Muscle layer of duodenum (tissue), 2 donors: ENCODE data around the gene NTN1.
"Not testable (repeated sequence)": the region's sequence is repeated elsewhere in the genome, so short reads cannot be mapped to it uniquely, and the experiment has no call there.

Experiments used
- H3K27ac ChIP-seq: one replicate; pipeline ENCODE4 v1.7.0; 2013; ENCODE audit warnings: mild to moderate bottlenecking, low read length
- H3K27me3 ChIP-seq: one replicate; pipeline ENCODE4 v1.7.0; 2013; ENCODE audit warnings: low read depth, mild to moderate bottlenecking, control low read depth, low read length
- H3K36me3 ChIP-seq, 2 donors: one replicate each; pipeline ENCODE4 v1.7.0; 2013; ENCODE audit warnings: low read length in 2 of 2, control low read depth in 1 of 2, mild to moderate bottlenecking in 1 of 2; ENCODE audit not compliant: insufficient read depth in 2 of 2, control insufficient read depth in 1 of 2
- H3K4me1 ChIP-seq, 2 donors: one replicate each; pipeline ENCODE4 v1.7.0; 2013; ENCODE audit warnings: low read length in 2 of 2, mild to moderate bottlenecking in 2 of 2, control low read depth in 1 of 2, moderate library complexity in 1 of 2; ENCODE audit not compliant: insufficient read depth in 2 of 2, control insufficient read depth in 1 of 2
- H3K4me3 ChIP-seq, 2 donors: one replicate each; pipeline ENCODE4 v1.7.0; 2013; ENCODE audit warnings: low read length in 2 of 2, low read depth in 1 of 2, mild to moderate bottlenecking in 1 of 2
- H3K9me3 ChIP-seq, 2 donors: one replicate each; pipeline ENCODE4 v1.7.0; 2013; ENCODE audit warnings: low read length in 2 of 2, control low read depth in 1 of 2, mild to moderate bottlenecking in 1 of 2; ENCODE audit not compliant: control insufficient read depth in 1 of 2
- donor health status: healthy.

The NTN1 gene

GRCh38 chr17:9150446-9151090 lies 129.3 kb downstream of the NTN1 start:
- peaks cover 4 to 23% of the 10 kb centered on the region in 2 donors for H3K4me1 ChIP-seq
- H3K4me3 ChIP-seq: peak overlapping the region in 1 of 2 donors; percentile 7
- peak overlapping the region; percentile 54 for H3K27ac ChIP-seq
- H3K36me3 ChIP-seq: no peaks in the 10 kb centered on the region
- H3K9me3 ChIP-seq: no peaks in the 10 kb centered on the region
- no peaks in the 10 kb centered on the region for H3K27me3 ChIP-seq

- peak overlapping the region; percentile 45 for H3K27ac ChIP-seq
- H3K27me3 ChIP-seq: no peaks in the 10 kb centered on the region
- no peak overlapping the region for H3K4me3 ChIP-seq
- H3K4me1 ChIP-seq: peaks cover 4 to 23% of the 10 kb centered on the region in 2 donors
- H3K9me3 ChIP-seq: no peaks in the 10 kb centered on the region
- H3K36me3 ChIP-seq: no peaks in the 10 kb centered on the region
Observed at GRCh38 chr17:9151091-9151490, 129.8 kb downstream of the NTN1 start.

GRCh38 chr17:9151740-9152139 lies 130.4 kb downstream of the NTN1 start:
- not testable (repeated sequence) for H3K27me3 ChIP-seq, H3K9me3 ChIP-seq, H3K4me3 ChIP-seq, H3K27ac ChIP-seq, H3K36me3 ChIP-seq
- H3K4me1 ChIP-seq: peaks cover 4 to 23% of the 10 kb centered on the region in 2 donors

GRCh38 chr17:9158544-9159452 lies 137.5 kb downstream of the NTN1 start:
- Histone ChIP-seq H3K27me3 (no peaks in the 10 kb centered on the region), H3K4me1 (peaks cover 0 to 16% of the 10 kb centered on the region in 2 donors), H3K9me3 (peaks cover 0 to 3% of the 10 kb centered on the region in 2 donors), H3K36me3 (no peaks in the 10 kb centered on the region), H3K27ac (no peak overlapping the region), H3K4me3 (no peak overlapping the region)

GRCh38 chr17:9162275-9162985 lies 141.1 kb downstream of the NTN1 start:
- H3K36me3 ChIP-seq: peaks cover 0 to 2% of the 10 kb centered on the region in 2 donors
- no peaks in the 10 kb centered on the region for H3K27me3 ChIP-seq
- no peak overlapping the region for H3K4me3 ChIP-seq
- H3K27ac ChIP-seq: no peak overlapping the region
- H3K9me3 ChIP-seq: peaks cover 0 to 3% of the 10 kb centered on the region in 2 donors
- H3K4me1 ChIP-seq: peaks cover 0 to 14% of the 10 kb centered on the region in 2 donors

- H3K4me3 ChIP-seq: no peak overlapping the region
- H3K4me1 ChIP-seq: peaks cover 0 to 4% of the 10 kb centered on the region in 2 donors
- peaks cover 0 to 2% of the 10 kb centered on the region in 2 donors for H3K36me3 ChIP-seq
- no peaks in the 10 kb centered on the region for H3K27me3 ChIP-seq
- no peaks in the 10 kb centered on the region for H3K9me3 ChIP-seq
- peak overlapping the region; percentile 21 for H3K27ac ChIP-seq
Observed at GRCh38 chr17:9166788-9167187, 145.5 kb downstream of the NTN1 start.

GRCh38 chr17:9167379-9167778 lies 146.1 kb downstream of the NTN1 start:
- Histone ChIP-seq H3K4me3 (no peak overlapping the region), H3K27me3 (no peaks in the 10 kb centered on the region), H3K36me3 (peaks cover 0 to 2% of the 10 kb centered on the region in 2 donors), H3K27ac (no peak overlapping the region), H3K9me3 (no peaks in the 10 kb centered on the region), H3K4me1 (no peaks in the 10 kb centered on the region)

GRCh38 chr17:9169116-9169515 lies 147.8 kb downstream of the NTN1 start:
- no peaks in the 10 kb centered on the region for H3K27me3 ChIP-seq
- no peaks in the 10 kb centered on the region for H3K9me3 ChIP-seq
- peaks cover 0 to 2% of the 10 kb centered on the region in 2 donors for H3K36me3 ChIP-seq
- no peak overlapping the region for H3K27ac ChIP-seq
- H3K4me1 ChIP-seq: peaks cover 0 to 5% of the 10 kb centered on the region in 2 donors
- no peak overlapping the region for H3K4me3 ChIP-seq

GRCh38 chr17:9170336-9170735 lies 149.0 kb downstream of the NTN1 start:
- Histone ChIP-seq H3K4me1 (peaks cover 0 to 5% of the 10 kb centered on the region in 2 donors), H3K9me3 (no peaks in the 10 kb centered on the region), H3K27me3 (no peaks in the 10 kb centered on the region), H3K36me3 (no peaks in the 10 kb centered on the region), H3K27ac (no peak overlapping the region), H3K4me3 (no peak overlapping the region)

- Histone ChIP-seq H3K36me3 (no peaks in the 10 kb centered on the region), H3K27ac (no peak overlapping the region), H3K4me1 (peaks cover 0 to 5% of the 10 kb centered on the region in 2 donors), H3K27me3 (no peaks in the 10 kb centered on the region), H3K9me3 (no peaks in the 10 kb centered on the region), H3K4me3 (no peak overlapping the region)
Observed at GRCh38 chr17:9170853-9171252, 149.5 kb downstream of the NTN1 start.

GRCh38 chr17:9173386-9173983 lies 152.2 kb downstream of the NTN1 start:
- Histone ChIP-seq H3K27me3 (no peaks in the 10 kb centered on the region), H3K27ac (no peak overlapping the region)

More at GRCh38 chr17:9173386-9173983, 152.2 kb downstream of the NTN1 start:
- H3K4me1 ChIP-seq: peaks cover 0 to 9% of the 10 kb centered on the region in 2 donors
- H3K4me3 ChIP-seq: no peak overlapping the region
- H3K9me3 ChIP-seq: no peaks in the 10 kb centered on the region
- no peaks in the 10 kb centered on the region for H3K36me3 ChIP-seq
